Right lobe of liver (tissue), 4 donors: ENCODE results near the gene TNIP1.

Experiments
- POLR2A ChIP-seq: fragments of 450-650 bp; IDR thresholded peaks from one replicate; pipeline ENCODE4 v1.6.1; 2017; ENCODE audit warnings: antibody characterized with exemption, mild to moderate bottlenecking
- TF ChIP-seq, protein P1 (sequence below), 4 donors: fragments of 200-600 bp in 3 of 4; fragments of 450-650 bp in 1 of 4; IDR thresholded peaks; one replicate each; pipeline versions ENCODE4 v1.5.1 to v1.8.0; 2016 to 2022; ENCODE audit warnings: antibody characterized with exemption in 4 of 4, mild to moderate bottlenecking in 2 of 4
- donor health status: DM: no; HTN: no; CAD: no.
- donor health status: DM: no; HTN: no; CAD: no.
- donor health status: DM: no; HTN: yes; CAD: no.

- TF ChIP-seq, protein P1, sequence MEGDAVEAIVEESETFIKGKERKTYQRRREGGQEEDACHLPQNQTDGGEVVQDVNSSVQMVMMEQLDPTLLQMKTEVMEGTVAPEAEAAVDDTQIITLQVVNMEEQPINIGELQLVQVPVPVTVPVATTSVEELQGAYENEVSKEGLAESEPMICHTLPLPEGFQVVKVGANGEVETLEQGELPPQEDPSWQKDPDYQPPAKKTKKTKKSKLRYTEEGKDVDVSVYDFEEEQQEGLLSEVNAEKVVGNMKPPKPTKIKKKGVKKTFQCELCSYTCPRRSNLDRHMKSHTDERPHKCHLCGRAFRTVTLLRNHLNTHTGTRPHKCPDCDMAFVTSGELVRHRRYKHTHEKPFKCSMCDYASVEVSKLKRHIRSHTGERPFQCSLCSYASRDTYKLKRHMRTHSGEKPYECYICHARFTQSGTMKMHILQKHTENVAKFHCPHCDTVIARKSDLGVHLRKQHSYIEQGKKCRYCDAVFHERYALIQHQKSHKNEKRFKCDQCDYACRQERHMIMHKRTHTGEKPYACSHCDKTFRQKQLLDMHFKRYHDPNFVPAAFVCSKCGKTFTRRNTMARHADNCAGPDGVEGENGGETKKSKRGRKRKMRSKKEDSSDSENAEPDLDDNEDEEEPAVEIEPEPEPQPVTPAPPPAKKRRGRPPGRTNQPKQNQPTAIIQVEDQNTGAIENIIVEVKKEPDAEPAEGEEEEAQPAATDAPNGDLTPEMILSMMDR (IDR thresholded peaks at IDR 0.05) = no peak
- no peak for TF ChIP-seq POLR2A
Observed at GRCh38 chr5:151038801-151039238, 42.0 kb downstream of the TNIP1 start.
